PC-9 (cell line): ENCODE results near the gene MANEAL.

Source experiments
- CTCF ChIP-seq: fragments of 200-600 bp; sonication (generic); conservative IDR thresholded peaks from 2 replicates; pipeline ENCODE4 v1.6.1; 2017; ENCODE audit warnings: mixed run types, antibody characterized with exemption, mild to moderate bottlenecking, moderate library complexity
- EZH2 ChIP-seq: fragments of 200-600 bp; sonication (generic); IDR thresholded peaks from 2 replicates; pipeline ENCODE4 v1.8.0; 2017; ENCODE audit warnings: antibody characterized with exemption, low read depth

GRCh38 chr1:37849480-37849879, 55.8 kb downstream of the MANEAL start:
- TF ChIP-seq CTCF (no peak), EZH2 (no peak)
